Subcutaneous abdominal adipose tissue (tissue), 5 donors: Measurements from ENCODE around the gene CDC14C.
"Not testable (repeated sequence)": the region's sequence is repeated elsewhere in the genome, so short reads cannot be mapped to it uniquely, and the experiment has no call there.

Experiments used
- H3K27ac ChIP-seq: one replicate; pipeline ENCODE4 v1.7.0; 2013; ENCODE audit warnings: low read depth, mild to moderate bottlenecking, inconsistent platforms, low read length, moderate library complexity
- H3K27me3 ChIP-seq, 5 donors: one replicate each; pipeline ENCODE4 v1.7.0; 2013; ENCODE audit warnings: low read length in 5 of 5, inconsistent platforms in 1 of 5; ENCODE audit not compliant: control insufficient read depth in 5 of 5, insufficient read depth in 4 of 5
- H3K36me3 ChIP-seq, 5 donors: one replicate each; pipeline ENCODE4 v1.7.0; 2013; ENCODE audit warnings: low read length in 5 of 5; ENCODE audit not compliant: control insufficient read depth in 5 of 5, insufficient read depth in 5 of 5
- H3K4me1 ChIP-seq, 5 donors: one replicate each; pipeline ENCODE4 v1.7.0; 2013; ENCODE audit warnings: low read length in 5 of 5, mild to moderate bottlenecking in 3 of 5, moderate library complexity in 1 of 5; ENCODE audit not compliant: control insufficient read depth in 5 of 5, insufficient read depth in 5 of 5
- H3K4me3 ChIP-seq, 5 donors: one replicate each; pipeline ENCODE4 v1.7.0; 2013; ENCODE audit warnings: low read length in 5 of 5, low read depth in 1 of 5
- H3K9ac ChIP-seq, 5 donors: one replicate each; pipeline ENCODE4 v1.7.0; 2013; ENCODE audit warnings: low read length in 5 of 5, mild to moderate bottlenecking in 4 of 5, moderate library complexity in 3 of 5
- H3K9me3 ChIP-seq, 5 donors: one replicate each; pipeline ENCODE4 v1.7.0; 2013; ENCODE audit warnings: low read length in 5 of 5; ENCODE audit not compliant: control insufficient read depth in 5 of 5
- donor health status: healthy.
- donor health status: healthy.
- donor health status: healthy.
- donor health status: healthy.
- donor health status: healthy.

CDC14C gene

GRCh38 chr7:48924433-48924832, at the start of gene CDC14C:
CDC14C (plus strand) TSS chr7:48924547; CDS start chr7:48924673, 126 bp downstream.
- Histone ChIP-seq H3K9me3 (no peaks in the 10 kb centered on the region), H3K27me3 (no peaks in the 10 kb centered on the region), H3K9ac (no peak within 1 kb of the TSS), H3K27ac (no peak within 1 kb of the TSS), H3K4me3 (no peak within 1 kb of the TSS), H3K36me3 (no peaks in the 10 kb centered on the region), H3K4me1 (no peaks in the 10 kb centered on the region)

GRCh38 chr7:48875045-48875916, 49.1 kb upstream of the CDC14C start:
- H3K27ac ChIP-seq, result no peak overlapping the region
- no peaks in the 10 kb centered on the region for H3K4me1 ChIP-seq
- H3K36me3 ChIP-seq, result no peaks in the 10 kb centered on the region
- H3K4me3 ChIP-seq, result no peak overlapping the region
- no peak overlapping the region for H3K9ac ChIP-seq
- H3K27me3 ChIP-seq, result peaks cover 0 to 5% (median 0%) of the 10 kb centered on the region in 5 donors
- H3K9me3 ChIP-seq, result no peaks in the 10 kb centered on the region

- Histone ChIP-seq H3K9ac (no peak overlapping the region), H3K4me3 (no peak overlapping the region), H3K27ac (no peak overlapping the region), H3K27me3 (peaks cover 0 to 5% (median 0%) of the 10 kb centered on the region in 5 donors), H3K4me1 (no peaks in the 10 kb centered on the region), H3K9me3 (no peaks in the 10 kb centered on the region), H3K36me3 (no peaks in the 10 kb centered on the region)
Observed at GRCh38 chr7:48876087-48876486, 48.3 kb upstream of the CDC14C start.

DNA sequence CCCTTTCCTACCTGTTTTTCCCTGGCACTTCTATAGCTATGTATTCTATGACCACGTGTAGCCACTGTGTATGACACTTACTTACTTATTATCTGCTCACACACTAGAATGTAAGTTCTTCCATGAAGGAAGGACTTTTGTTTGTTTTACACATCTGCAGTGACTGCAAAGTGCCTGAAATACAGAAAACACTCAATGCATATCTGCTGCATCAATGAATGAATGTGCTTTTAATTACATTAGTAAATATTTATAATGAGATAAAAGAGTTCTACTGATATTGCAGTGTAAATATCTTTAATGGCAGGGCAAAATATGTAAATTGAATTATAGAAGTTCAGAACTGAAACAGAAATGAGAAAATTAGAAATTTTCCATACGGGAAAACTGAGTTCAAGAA, 43.5 kb upstream of the CDC14C start:
- H3K9me3 ChIP-seq, result peaks cover 0 to under 1% (median 0%) of the 10 kb centered on the region in 5 donors
- H3K4me3 ChIP-seq, result no peak overlapping the region
- no peak overlapping the region for H3K9ac ChIP-seq
- no peaks in the 10 kb centered on the region for H3K27me3 ChIP-seq
- no peaks in the 10 kb centered on the region for H3K4me1 ChIP-seq
- H3K27ac ChIP-seq, result no peak overlapping the region
- H3K36me3 ChIP-seq, result no peaks in the 10 kb centered on the region

DNA sequence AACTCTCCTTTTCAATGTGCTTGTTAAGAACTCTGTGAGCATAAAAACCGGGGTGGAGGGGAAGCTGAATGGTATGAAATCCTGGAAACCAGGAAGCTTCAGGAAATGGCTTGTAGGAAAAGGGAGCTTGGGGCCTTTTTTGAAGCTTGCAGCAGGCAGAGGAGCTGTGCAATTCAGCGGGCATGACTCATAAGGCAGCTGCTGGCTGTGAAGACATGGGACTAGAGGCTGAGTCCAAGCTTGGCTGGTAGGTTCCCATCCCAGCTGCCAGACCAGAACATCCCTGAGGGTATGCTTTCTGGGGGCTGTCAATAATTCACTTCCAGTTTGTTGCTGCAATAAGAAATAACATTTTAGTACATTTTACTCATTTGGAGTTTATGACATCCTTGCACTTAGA, 36.8 kb upstream of the CDC14C start:
- Histone ChIP-seq H3K4me3 (no peak overlapping the region), H3K36me3 (no peaks in the 10 kb centered on the region), H3K4me1 (no peaks in the 10 kb centered on the region), H3K27me3 (no peaks in the 10 kb centered on the region), H3K27ac (no peak overlapping the region), H3K9ac (no peak overlapping the region), H3K9me3 (peaks cover 3 to 33% (median 21%) of the 10 kb centered on the region in 5 donors)

DNA sequence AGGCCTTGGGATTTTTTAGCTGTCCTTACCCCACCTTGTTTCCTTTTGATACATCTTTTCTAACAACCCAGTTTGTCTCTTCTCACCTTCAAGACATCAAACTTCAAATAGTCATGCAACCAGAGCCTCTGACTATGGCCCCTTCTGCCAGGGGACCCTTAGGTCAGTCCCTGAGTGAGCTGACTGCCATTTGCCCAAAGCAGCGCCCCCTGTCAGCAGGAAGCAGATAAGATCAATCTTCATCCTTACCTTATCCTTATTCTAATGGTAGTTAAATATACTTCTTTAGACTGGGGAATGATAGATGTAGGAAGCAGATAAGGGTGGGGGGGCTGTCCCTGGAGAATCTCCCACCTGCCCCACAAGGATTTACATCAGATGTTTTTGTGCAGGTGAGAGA, 29.8 kb upstream of the CDC14C start:
- Histone ChIP-seq H3K36me3 (no peaks in the 10 kb centered on the region), H3K9me3 (peaks cover 8 to 45% (median 43%) of the 10 kb centered on the region in 5 donors)

GRCh38 chr7:48899932-48900331, 24.4 kb upstream of the CDC14C start:
- no peaks in the 10 kb centered on the region for H3K36me3 ChIP-seq
- peaks cover 0 to 3% (median under 1%) of the 10 kb centered on the region in 5 donors for H3K9me3 ChIP-seq
- no peaks in the 10 kb centered on the region for H3K27me3 ChIP-seq
- no peaks in the 10 kb centered on the region for H3K4me1 ChIP-seq
- H3K27ac ChIP-seq, result no peak overlapping the region
- no peak overlapping the region for H3K4me3 ChIP-seq
- H3K9ac ChIP-seq, result no peak overlapping the region

More for the DNA sequence above, 29.8 kb upstream of the CDC14C start:
- H3K4me1 ChIP-seq, result no peaks in the 10 kb centered on the region
- H3K27ac ChIP-seq, result no peak overlapping the region
- no peak overlapping the region for H3K9ac ChIP-seq
- no peaks in the 10 kb centered on the region for H3K27me3 ChIP-seq
- no peak overlapping the region for H3K4me3 ChIP-seq

DNA sequence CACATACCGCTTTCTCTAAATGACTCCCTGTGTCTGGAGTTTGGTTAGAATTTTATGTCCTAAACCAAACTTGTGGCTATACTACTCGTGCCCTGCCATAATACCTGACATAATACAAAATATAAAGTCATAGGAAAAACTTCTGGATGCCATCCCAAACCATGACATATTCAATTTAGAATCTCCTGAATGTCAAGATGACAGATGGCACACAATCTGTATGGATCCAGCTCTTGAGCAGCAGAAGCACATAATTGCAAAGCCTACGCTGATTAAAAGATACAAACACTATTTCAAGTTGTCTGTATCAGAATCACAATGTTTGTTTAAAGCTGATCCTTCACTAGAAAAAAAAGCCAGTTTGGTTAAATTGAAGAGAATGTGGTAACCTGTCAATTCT, 22.4 kb upstream of the CDC14C start:
- Histone ChIP-seq H3K9me3 (peaks cover 0 to 3% (median 0%) of the 10 kb centered on the region in 5 donors), H3K4me1 (no peaks in the 10 kb centered on the region), H3K4me3 (no peak overlapping the region), H3K36me3 (no peaks in the 10 kb centered on the region), H3K27ac (no peak overlapping the region), H3K9ac (no peak overlapping the region), H3K27me3 (no peaks in the 10 kb centered on the region)

GRCh38 chr7:48904975-48905374, 19.4 kb upstream of the CDC14C start:
- Histone ChIP-seq H3K4me3 (no peak overlapping the region), H3K4me1 (no peaks in the 10 kb centered on the region), H3K9ac (no peak overlapping the region), H3K27ac (no peak overlapping the region), H3K27me3 (no peaks in the 10 kb centered on the region), H3K9me3 (peaks cover 0 to 3% (median 0%) of the 10 kb centered on the region in 5 donors), H3K36me3 (no peaks in the 10 kb centered on the region)

DNA sequence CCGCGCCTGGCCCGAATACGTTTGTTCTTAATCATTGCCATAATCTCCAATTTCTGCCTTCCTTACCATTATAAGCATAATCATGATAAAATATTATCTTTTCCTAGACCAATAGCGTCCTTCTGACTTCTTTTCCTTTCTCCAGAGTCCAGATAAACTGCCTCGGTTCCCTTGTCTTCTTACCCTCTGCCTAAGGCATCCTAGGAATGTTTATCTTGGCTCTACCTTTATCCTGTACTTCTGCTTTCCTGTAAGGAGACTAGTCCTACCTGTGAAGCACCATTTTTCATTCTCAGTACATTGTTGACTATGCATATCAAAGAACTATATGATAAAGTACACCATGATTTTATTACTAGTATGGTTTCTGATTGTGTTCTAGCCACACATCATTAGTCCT, 18.7 kb upstream of the CDC14C start:
- not testable (repeated sequence) for H3K27ac ChIP-seq, H3K9me3 ChIP-seq, H3K4me3 ChIP-seq, H3K9ac ChIP-seq, H3K36me3 ChIP-seq, H3K4me1 ChIP-seq, H3K27me3 ChIP-seq
